D721Med (cell line): ENCODE data around the gene PGPEP1.
"Not testable (repeated sequence)": the region's sequence is repeated elsewhere in the genome, so short reads cannot be mapped to it uniquely, and the experiment has no call there.

Source experiments
- DNase-seq: peaks from one replicate; pipeline ENCODE4 v3.0.0; 2011; ENCODE audit warnings: low spot score; ENCODE audit not compliant: insufficient read length
- FAIRE-seq: peaks from 2 replicates; lab custom pipeline; 2011; peaks lifted over from hg19 to GRCh38; lab: Jason Lieb, UNC
- TF ChIP-seq, protein P1 (sequence below): IDR thresholded peaks from 2 replicates; pipeline ENCODE4 v1.5.1; 2012; ENCODE audit warnings: mild to moderate bottlenecking, control low read depth; ENCODE audit not compliant: insufficient read depth; ENCODE audit errors: missing control alignments

The PGPEP1 gene

DNA sequence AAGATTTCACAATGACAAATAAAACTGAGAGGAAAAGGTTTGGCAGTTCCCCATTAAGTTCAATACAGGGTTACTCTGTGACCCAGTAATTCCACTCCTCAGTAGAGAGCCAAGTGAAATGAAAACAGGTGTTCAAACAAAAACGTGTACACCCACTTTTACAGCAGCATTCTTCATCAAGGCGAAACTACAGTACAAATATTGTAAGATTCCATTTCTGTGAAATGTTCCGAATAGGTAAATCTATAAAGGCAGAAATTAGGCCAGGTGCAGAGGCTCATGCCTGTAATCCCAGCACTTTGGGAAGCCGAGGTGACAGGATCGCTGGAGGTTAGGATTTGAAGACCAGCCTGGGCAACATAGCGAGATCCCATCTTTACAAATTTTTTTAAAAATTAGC is 36.6 kb downstream of the PGPEP1 start:
- no peak for DNase-seq
- TF ChIP-seq, protein P1, sequence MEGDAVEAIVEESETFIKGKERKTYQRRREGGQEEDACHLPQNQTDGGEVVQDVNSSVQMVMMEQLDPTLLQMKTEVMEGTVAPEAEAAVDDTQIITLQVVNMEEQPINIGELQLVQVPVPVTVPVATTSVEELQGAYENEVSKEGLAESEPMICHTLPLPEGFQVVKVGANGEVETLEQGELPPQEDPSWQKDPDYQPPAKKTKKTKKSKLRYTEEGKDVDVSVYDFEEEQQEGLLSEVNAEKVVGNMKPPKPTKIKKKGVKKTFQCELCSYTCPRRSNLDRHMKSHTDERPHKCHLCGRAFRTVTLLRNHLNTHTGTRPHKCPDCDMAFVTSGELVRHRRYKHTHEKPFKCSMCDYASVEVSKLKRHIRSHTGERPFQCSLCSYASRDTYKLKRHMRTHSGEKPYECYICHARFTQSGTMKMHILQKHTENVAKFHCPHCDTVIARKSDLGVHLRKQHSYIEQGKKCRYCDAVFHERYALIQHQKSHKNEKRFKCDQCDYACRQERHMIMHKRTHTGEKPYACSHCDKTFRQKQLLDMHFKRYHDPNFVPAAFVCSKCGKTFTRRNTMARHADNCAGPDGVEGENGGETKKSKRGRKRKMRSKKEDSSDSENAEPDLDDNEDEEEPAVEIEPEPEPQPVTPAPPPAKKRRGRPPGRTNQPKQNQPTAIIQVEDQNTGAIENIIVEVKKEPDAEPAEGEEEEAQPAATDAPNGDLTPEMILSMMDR: no peak
- FAIRE-seq: no peak

DNA sequence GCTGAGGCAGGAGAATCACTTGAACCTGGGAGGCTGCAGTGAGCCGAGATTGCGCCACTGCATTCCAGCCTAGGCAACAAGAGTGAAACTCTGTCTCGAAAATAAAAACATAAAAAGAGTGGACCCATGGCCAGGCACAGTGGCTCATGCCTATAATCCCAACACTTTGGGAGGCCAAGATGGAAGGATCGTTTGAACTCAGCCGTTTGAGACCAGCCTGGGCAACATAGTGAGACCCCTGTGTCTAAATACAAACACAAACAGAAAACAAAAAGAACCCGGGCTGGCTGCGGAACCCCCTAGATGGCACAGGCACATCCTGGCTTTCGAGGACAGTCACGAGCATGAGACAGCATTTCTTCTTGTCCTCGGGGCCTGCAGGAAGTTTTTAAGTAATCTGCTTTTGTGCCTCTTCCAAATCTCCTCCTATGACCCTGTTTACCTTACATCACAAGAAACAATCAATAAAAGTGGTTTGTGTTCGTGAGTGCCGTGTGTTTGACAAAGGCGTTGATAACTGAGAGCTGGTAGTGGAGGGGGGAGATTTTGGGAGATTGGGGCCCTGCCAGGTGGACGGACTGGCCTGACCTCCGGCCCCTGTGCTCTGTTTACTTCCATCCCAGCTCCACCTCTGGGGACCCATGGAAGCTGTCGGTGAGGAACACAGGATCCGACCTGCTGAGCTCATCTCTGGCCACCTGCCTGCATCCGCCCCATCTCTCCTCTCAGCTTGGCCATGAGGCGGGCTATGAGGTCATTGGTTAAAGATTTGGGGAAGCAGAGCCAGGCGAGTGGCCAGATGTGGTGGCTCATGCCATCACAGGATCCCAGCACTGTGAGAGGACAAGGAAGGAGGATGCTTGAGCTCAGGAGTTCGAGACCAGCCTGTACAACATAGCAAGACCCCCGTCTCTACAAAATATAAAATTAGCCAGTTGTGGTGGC is 39.7 kb downstream of the PGPEP1 start:
- TF ChIP-seq, protein P1: no peak
- no peak for FAIRE-seq
- no peak for DNase-seq

DNA sequence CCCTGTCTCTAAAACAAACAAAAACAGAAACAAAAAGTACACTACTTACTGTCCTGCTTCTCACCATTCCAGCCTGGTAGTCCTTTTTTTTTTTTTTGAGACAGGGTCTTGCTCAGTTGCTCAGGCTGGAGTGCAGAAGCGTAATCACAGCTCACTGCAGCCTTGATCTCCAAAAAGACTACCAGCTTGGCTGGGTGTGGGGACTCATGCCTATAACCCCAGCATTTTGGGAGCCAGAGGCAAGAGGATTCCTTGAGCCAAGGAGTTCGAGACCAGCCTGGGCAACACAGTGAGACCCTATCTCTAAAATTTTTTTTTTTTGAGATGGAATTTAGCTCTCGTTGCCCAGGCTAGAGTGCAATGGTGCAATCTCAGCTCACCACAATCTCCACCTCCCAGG is 40.4 kb downstream of the PGPEP1 start:
- TF ChIP-seq, protein P1: no peak
- FAIRE-seq: no peak

DNA sequence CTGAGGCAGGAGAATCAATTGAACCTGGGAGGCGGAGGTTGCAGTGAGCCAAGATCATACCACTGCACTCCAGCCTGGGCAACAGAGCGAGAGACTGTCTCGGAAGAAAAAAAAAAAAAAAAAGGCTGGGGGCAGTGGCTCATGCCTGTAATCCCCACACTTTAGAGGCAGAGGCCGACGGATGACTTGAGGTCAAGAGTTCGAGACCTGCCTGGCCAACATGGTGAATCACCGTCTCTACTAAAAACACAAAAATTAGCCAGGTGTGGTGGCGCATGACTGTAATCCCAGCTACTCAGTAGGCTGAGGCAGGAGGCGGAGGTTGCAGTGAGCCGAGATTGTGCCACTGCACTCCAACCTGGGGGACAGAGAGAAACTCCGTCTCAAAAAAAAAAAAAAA is 43.2 kb downstream of the PGPEP1 start:
- FAIRE-seq, DNase-seq: not testable (repeated sequence)

More for the DNA sequence above, 40.4 kb downstream of the PGPEP1 start:
- no peak for DNase-seq

DNA sequence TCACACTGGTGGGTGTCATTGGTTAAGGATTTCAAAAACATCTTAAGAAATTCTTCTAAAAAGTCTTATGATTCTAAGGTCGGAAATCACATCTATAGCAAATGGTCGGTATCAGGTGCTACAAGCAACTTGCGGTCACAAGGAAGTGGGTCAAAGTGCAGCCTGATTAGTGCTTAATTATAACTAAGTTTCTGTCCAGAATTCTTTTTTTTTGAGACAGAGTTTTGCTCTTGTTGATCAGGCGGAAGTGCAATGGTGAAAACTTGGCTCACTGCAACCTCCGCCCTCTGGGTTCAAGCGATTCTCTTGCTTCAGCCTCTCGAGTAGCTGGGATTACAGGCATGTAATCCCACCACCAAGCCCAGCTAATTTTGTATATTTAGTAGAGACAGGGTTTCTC is 44.4 kb downstream of the PGPEP1 start:
- TF ChIP-seq, protein P1: no peak
- no peak for FAIRE-seq
- DNase-seq: no peak

DNA sequence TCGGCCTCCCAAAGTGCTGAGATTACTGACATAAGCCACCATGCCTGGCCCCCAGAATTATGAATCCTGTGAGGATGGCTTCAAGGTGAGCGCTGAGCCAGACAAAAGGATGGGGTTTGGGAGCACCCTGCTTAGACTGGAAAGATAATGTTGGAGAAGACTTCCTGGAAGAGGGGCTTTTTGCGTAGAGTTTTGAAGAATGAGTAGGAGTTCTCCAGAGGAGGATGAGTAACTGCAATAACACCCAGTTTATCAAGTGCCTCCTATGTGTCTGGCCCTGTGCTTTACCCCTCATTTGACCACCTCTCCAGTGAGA is 44.9 kb downstream of the PGPEP1 start:
- FAIRE-seq (no peak), DNase-seq (no peak)
- TF ChIP-seq, protein P1: no peak

DNA sequence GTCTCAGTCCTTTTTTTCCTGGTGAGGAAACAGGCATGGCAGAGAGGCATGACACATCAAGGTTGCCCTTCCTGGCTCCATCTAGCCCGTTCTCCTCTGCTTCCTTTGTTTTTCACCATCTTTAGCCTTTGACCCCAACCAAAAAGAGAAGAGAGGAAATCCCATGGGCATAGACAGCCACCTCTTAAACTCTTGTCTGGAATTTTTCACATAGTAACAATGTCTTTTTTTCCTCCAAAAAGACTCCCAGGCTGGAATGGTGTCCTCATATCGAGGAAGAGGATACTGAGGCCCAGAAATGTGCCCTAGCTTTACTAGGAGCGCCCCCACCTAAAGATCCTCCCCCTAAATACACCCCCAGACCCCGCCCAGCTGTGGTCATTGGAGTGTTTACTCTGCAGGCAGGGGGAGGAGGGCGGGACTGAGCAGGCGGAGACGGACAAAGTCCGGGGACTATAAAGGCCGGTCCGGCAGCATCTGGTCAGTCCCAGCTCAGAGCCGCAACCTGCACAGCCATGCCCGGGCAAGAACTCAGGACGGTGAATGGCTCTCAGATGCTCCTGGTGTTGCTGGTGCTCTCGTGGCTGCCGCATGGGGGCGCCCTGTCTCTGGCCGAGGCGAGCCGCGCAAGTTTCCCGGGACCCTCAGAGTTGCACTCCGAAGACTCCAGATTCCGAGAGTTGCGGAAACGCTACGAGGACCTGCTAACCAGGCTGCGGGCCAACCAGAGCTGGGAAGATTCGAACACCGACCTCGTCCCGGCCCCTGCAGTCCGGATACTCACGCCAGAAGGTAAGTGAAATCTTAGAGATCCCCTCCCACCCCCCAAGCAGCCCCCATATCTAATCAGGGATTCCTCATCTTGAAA is 45.5 kb downstream of the PGPEP1 start, which contains the start of gene GDF15:
Gene GDF15, plus strand, starts transcription at position 484 of the 868 bp plus-strand sequence. Its CDS starts 32 bp downstream, at position 516.
- FAIRE-seq (no peak), DNase-seq (no peak)
- TF ChIP-seq, protein P1: peak; percentile 21
